T-helper 2 cell (primary cell): ENCODE results near the gene TIAM2.
"Not testable (repeated sequence)": the region's sequence is repeated elsewhere in the genome, so short reads cannot be mapped to it uniquely, and the experiment has no call there.

Experiments
- DNase-seq, 5 experiments: peaks; one replicate each; pipeline versions ENCODE4 v3.0.0 to v3.0.0-alpha.2; 2012 to 2022
- total RNA-seq, 2 donors: gene quantifications; one replicate each; lab custom pipeline; 2026; lab: John Stamatoyannopoulos, UW

The TIAM2 gene
- 5.5 to 6.5 reads per million in 2 donors for total RNA-seq

DNA sequence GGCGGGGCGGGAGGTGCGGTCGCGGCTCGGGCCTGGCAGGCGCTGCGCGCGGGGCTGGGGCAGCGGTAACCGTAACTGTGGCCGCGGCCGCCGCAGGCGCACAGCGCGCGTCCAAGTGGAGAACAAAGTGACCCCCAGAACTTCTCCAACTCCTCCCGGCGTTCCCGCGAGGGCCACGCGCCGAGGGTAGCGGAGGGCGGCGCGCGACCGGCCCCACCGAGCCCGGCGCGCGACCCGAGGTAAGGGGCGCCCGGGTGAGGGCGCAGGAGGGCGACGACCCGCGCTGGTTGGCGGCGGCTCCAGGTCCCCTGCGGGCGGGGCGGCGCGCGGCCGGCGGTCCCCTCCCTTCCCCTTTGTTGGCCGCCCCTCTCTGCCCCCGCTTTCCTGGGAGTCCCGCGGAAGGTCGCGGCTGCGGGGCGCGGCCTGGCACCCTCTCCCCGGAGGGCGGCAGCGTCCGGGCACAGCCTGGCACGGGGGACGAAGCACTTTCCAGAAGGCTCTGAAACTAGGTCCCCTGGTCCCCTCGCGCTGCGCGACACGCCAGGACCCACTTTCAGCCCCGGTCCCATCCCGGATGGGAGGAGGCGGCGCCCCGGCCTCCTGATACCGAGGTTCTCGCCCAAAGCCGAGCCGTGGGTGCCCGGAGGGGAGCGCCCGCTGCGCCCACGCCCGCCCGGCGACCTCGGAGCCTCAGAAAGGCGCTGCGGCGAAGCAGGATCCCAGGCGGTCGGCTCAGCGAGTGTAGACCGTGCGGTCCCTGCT, at the start of gene TIAM2:
Gene TIAM2 (plus strand): TSS at position 62 of the 762 bp plus-strand sequence. CDS start 133,909 bp downstream, outside the sequence.
- DNase-seq: peak in 1 of 5 experiments; percentile 37

GRCh38 chr6:154950979-154951344, 44.2 kb upstream of the TIAM2 start:
- no peak for DNase-seq

DNA sequence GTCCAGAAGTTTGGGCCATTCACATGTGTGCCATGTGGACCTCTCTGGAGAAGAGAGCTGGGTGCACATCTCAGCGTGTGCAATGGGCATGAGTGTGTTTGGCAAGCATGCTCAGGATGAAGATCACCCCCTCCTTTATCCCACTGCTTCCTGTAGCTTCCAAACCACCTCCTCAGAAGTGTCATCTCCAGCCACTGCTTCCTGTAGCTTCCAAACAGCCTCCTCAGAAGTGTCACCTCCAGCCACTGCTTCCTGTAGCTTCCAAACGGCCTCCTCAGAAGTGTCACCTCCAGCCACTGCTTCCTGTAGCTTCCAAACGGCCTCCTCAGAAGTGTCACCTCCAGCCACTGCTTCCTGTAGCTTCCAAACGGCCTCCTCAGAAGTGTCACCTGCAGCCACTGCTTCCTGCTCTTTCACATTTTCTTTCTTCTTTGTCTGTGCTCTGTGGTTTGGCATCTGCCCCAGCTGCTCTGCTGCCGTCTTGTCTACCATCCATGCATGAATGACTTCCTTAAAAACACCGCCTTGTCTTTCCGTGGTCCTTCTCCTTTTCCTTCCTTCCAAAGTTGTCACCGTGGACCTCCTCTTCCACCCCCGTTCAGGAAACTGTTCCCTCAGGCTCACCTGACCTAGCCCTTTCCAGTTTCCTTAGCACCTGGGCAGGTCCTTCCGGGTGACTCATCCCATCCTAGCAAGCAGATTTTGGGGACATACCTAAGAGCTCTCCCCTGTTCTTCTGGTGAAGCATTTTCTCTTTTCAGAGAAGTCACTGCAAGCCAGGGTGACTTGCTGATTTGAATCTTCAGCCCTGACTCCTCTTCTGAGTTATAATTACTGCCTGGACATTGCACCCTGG, 43.5 kb upstream of the TIAM2 start:
- DNase-seq: peak in 2 of 5 experiments; percentile 68 to 78

DNA sequence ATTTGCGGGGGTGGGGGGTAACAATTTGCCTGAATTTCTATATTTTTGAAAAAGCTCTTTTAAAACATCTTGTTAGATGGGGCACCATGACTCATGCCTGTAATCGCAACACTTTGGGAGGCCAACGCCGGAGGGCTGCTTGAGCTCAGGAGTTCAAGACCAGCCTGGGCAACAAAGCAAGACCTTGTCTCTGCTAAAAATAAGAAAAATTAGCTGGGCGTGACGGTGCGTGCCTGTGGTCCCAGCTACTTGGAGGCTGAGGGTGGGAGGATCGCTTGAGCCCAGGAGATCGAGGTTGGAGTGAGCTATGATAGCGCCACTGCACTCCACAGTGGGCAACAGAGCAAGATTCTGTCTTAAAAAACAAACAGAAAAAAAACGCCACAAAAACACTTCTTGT, 41.5 kb upstream of the TIAM2 start:
- no peak for DNase-seq

- DNase-seq: no peak
These were observed 40.8 kb upstream of the TIAM2 start for GRCh38 chr6:154954347-154954746.

- no peak for DNase-seq
These were observed 38.2 kb upstream of the TIAM2 start for GRCh38 chr6:154956771-154957522.

- no peak for DNase-seq
These were observed 36.6 kb upstream of the TIAM2 start for GRCh38 chr6:154958469-154958868.

DNA sequence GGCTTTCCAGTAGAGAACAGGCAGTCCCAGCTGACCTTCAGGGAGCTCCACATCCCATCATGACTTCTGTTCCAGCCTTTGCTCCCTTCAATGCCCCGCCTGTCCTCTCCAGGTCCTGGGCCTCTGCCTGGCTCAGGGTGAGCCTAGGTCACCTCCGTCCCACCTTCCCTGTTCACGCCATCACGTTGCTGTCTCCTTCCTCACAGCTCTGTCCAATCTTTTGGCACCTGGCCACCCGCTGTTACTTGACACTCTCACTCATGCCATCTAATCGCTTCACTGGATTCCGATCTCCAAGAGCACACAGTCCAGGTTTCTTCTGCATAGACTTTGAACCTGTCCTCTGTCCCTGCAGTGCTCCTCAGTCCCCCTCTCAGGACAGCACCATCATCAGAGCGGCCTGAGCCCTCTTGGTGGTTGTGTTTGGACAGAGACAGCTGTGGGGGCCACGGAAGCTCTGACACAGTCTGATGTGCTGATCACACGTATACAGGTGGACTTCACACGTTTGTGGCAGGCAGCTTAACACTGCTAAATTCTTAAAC, 34.7 kb upstream of the TIAM2 start:
- no peak for DNase-seq

- no peak for DNase-seq
These were observed 34.1 kb upstream of the TIAM2 start for GRCh38 chr6:154960854-154961530.

DNA sequence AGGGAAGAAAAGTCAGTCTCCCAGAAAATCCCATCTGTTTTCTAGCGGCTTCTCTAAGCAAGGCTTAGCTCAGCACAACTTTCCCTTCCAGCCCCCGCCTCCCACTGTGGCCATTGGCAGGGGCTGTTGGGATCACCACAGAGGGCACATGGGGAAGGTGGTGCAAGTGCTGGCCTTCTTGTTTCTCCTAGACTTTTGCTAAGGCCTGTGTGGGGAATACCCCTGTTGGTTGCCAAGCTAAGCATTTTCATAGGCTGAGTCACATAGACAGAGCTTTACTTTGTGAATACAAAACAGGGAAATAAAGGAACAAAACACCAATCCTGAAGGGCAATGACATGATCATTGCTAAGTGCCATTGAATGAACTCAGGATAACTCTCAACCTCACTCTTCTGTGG, 32.4 kb upstream of the TIAM2 start:
- no peak for DNase-seq

DNA sequence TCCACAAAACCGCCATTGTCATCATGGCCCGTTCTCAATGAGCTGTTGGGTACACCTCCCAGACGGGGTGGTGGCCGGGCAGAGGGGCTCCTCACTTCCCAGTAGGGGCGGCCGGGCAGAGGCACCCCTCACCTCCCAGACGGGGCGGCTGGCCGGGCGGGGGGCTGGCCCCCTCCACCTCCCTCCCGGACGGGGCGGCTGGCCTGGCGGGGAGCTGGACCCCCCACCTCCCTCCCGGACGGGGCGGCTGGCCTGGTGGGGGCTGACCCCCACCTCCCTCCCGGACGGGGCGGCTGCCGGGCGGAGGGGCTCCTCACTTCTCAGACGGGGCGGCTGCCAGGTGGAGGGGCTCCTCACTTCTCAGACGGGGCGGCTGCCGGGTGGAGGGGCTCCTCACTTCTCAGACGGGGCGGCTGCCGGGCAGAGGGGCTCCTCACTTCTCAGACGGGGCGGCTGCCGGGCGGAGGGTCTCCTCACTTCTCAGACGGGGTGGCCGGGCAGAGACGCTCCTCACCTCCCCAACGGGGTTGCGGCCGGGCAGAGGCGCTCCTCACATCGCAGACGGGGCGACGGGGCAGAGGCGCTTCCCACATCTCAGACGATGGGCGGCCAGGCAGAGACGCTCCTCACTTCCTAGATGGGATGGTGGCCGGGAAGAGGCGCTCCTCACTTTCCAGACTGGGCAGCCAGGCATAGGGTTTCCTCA, 28.9 kb upstream of the TIAM2 start:
- not testable (repeated sequence) for DNase-seq

GRCh38 chr6:154969796-154970195, 25.3 kb upstream of the TIAM2 start:
- DNase-seq: no peak

- DNase-seq: no peak
These were observed 20.5 kb upstream of the TIAM2 start for GRCh38 chr6:154974485-154975149.

- DNase-seq: no peak
These were observed 17.5 kb upstream of the TIAM2 start for GRCh38 chr6:154977588-154977987.

- no peak for DNase-seq
These were observed 14.6 kb upstream of the TIAM2 start for GRCh38 chr6:154980273-154981078.

- peak in 1 of 5 experiments; percentile 24 for DNase-seq
These were observed 13.8 kb upstream of the TIAM2 start for GRCh38 chr6:154981079-154981870.

DNA sequence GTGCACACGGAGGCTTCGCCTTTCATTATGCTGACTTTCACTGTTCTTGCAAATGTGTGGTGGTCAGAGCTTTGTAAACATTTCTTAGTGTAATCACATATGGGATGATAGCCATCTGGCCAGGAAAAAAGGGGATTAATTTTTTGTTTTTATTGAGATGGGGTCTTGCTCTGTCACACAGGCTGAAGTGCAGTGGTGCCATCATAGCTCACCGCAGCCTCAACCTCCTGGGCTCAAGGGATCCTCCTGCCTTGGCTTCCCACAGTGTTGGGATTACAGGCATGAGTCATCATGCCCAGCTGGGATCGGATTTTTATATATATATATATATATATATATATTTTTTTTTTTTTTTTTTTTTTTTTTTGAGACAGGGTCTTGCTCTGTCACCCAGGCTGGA, 11.0 kb upstream of the TIAM2 start:
- DNase-seq: no peak

DNA sequence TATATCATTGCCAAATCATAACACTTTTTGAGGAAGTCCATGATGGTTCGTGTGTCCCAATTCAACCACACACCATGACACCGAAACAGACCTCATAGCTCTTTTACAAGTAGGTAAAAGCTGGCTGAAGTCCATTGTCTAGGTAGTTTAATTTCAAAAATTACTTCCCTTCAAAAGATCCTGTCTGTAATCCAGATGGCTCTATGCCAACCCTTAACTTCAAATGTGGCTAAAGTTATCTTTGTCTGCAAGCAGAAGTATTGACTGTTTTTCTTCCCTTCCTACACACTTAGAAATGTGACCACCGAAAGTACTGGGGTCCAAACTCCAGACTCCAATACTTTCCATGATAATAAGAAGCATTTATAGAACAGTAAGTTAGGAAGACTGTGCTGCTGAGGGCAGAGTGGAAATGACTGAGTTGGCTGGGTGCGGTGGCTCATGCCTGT, 8.3 kb upstream of the TIAM2 start:
- no peak for DNase-seq

DNA sequence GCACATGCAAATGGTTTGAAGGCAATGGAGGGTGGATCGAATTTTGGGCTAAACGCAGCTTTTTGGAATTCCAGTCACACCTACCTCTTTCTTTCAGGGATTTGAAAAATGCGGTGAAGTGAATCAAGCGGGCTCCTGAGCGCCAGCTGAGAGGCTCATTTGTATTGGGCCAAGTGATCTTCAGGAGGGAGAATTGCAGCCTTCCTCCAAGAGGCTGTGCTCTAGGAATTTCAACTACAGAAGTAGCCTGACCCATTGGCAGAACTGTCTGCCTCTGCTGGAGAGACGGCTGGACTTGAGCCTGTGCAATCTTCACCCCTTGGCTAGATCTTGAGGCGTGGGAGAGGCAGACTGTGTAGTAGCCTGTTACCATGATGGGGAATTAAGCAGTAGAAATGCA, 5.7 kb upstream of the TIAM2 start:
- DNase-seq: no peak
